ENCODE measurements around the gene LDLRAD1. TPM values are rescaled to one million over a fixed set of nuclear protein-coding genes. Genes with fewer than 3 reads are reported as not detected.

The LDLRAD1 gene
- total RNA-seq: not detected in 2 replicates

GRCh38 chr1:54017979-54018378 lies at the start of gene LDLRAD1:
TSS of gene LDLRAD1 (minus strand) at chr1:54018186. CDS start at chr1:54018112, 74 bp downstream.

GRCh38 chr1:54052934-54053744 lies 35.2 kb upstream of the LDLRAD1 start, which contains the start of the genes TCEANC2 and TMEM59:
TSS of gene TCEANC2 (plus strand) at chr1:54053608. CDS start at chr1:54054423, 815 bp downstream.
TSS of gene TMEM59 (minus strand) at chr1:54053204. CDS start at chr1:54053188, 16 bp downstream.

Other genes with a start within 250 kb of the LDLRAD1 start
- gene NDC1, start 179.9 kb downstream of the LDLRAD1 start, total RNA-seq: 30.7 and 32.0 TPM in 2 replicates
- gene YIPF1, start 128.4 kb downstream of the LDLRAD1 start, total RNA-seq: 34.9 and 40.9 TPM in 2 replicates
- gene DIO1, start 124.0 kb downstream of the LDLRAD1 start, total RNA-seq: not detected in 2 replicates
- gene IFT25, start 72.5 kb downstream of the LDLRAD1 start, total RNA-seq: 15.3 and 22.9 TPM in 2 replicates
- gene LRRC42, start 71.8 kb downstream of the LDLRAD1 start, total RNA-seq: 50.0 and 53.9 TPM in 2 replicates
- 239 and 262 TPM in 2 replicates for gene TMEM59, start 35.0 kb upstream of the LDLRAD1 start, total RNA-seq
- 2.3 and 6.6 TPM in 2 replicates for gene TCEANC2, start 35.4 kb upstream of the LDLRAD1 start, total RNA-seq
- gene CDCP2, start 134.8 kb upstream of the LDLRAD1 start, total RNA-seq: not detected in 2 replicates
- 2.3 and 3.5 TPM in 2 replicates for gene CYB5RL, start 181.8 kb upstream of the LDLRAD1 start, total RNA-seq
- gene MRPL37, start 182.0 kb upstream of the LDLRAD1 start, total RNA-seq: 144 and 153 TPM in 2 replicates

Measured in myometrial cell (primary cell).